Muscle of leg (tissue), 11 donors: ENCODE results near the gene AP4S1. TPM values are rescaled to one million over a fixed set of nuclear protein-coding genes. Genes with fewer than 3 reads are reported as not detected.
A peak's percentile ranks its signal among the peaks of the same experiment; 100 is the strongest.
"Not testable (repeated sequence)": the region's sequence is repeated elsewhere in the genome, so short reads cannot be mapped to it uniquely, and the experiment has no call there.

Source experiments
- DNase-seq: peaks from one replicate; pipeline ENCODE4 v3.0.0; 2013
- H3K27ac ChIP-seq: one replicate; pipeline ENCODE4 v1.5.1; 2013; ENCODE audit warnings: mild to moderate bottlenecking, low read length, control low read depth
- H3K27me3 ChIP-seq: one replicate; pipeline ENCODE4 v1.6.1; 2013; ENCODE audit warnings: low read length; ENCODE audit not compliant: control insufficient read depth, insufficient read depth
- H3K36me3 ChIP-seq: one replicate; pipeline ENCODE4 v1.6.1; 2013; ENCODE audit warnings: low read length; ENCODE audit not compliant: control insufficient read depth, insufficient read depth
- H3K4me1 ChIP-seq: one replicate; pipeline ENCODE4 v1.6.1; 2013; ENCODE audit warnings: low read length; ENCODE audit not compliant: control insufficient read depth, insufficient read depth
- H3K4me3 ChIP-seq: one replicate; pipeline ENCODE4 v1.5.1; 2013; ENCODE audit warnings: low read length, control low read depth
- H3K9me3 ChIP-seq: replicated peaks from 2 replicates; pipeline ENCODE4 v1.6.1; 2013; ENCODE audit warnings: low read depth, low read length; ENCODE audit not compliant: control insufficient read depth
- WGBS: methylation state at CpG from one replicate; pipeline ENCODE4 v1.1.5; 2013; ENCODE audit warnings: missing lambda C conversion rate; ENCODE audit not compliant: insufficient coverage; 5-methylcytosine and 5-hydroxymethylcytosine counted together
- polyA plus RNA-seq, 8 donors: library from polyadenylated mRNA; unstranded; fragments of 120-200 nt; gene quantifications; one replicate each; pipeline versions ENCODE4 v1.2.1 to v1.2.3, GENCODE V29; 2013; ENCODE audit warnings: inconsistent platforms in 1 of 8, low replicate concordance in 1 of 8; ENCODE audit not compliant: insufficient read length in 8 of 8, insufficient read depth in 1 of 8
- total RNA-seq: library from RNA; stranded (reverse); fragments of 120-200 nt; gene quantifications from one replicate; pipeline ENCODE4 v1.2.4, GENCODE V29; 2013

AP4S1 gene
- total and polyA plus RNA-seq, 9 donors, result 12.0 to 14.2 (median 12.9) TPM

DNA sequence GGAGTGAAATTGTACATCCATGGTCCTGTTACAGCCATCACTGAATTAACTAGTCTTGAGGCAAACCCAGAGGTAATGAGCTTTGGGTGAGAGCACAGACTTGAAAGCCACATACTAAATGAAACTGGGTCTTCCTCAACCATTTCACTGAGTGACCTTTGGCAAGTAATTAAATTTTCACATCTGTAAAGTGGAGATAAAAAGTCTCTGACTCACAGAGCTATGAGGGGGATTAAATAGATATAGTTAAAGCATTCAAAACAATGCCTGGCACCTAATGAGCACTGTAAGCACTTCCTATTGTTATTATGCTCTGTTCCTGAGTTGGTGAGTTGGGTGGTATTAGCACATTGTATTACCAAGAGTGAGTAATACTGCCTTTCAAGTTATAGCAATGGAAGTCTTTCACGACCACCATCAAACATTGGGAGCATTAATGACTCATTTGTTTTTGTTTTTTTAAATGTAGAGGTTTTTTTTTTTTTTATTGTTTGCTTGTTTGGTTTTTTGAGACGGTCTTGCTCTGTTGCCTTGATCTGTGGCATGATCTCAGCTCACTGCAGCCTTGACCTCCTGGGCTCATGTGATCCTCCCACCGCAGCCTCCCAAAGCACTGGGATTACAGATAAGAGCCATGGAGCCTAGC lies 13.2 kb downstream of the AP4S1 start:
- Histone ChIP-seq H3K27me3 (no peaks in the 10 kb centered on the region), H3K36me3 (no peaks in the 10 kb centered on the region), H3K27ac (no peak overlapping the region), H3K4me1 (no peaks in the 10 kb centered on the region), H3K9me3 (no peaks in the 10 kb centered on the region), H3K4me3 (no peak overlapping the region)
- WGBS, result 100% methylated on average over 1 of the region's 3 CpGs
- no peak for DNase-seq

DNA sequence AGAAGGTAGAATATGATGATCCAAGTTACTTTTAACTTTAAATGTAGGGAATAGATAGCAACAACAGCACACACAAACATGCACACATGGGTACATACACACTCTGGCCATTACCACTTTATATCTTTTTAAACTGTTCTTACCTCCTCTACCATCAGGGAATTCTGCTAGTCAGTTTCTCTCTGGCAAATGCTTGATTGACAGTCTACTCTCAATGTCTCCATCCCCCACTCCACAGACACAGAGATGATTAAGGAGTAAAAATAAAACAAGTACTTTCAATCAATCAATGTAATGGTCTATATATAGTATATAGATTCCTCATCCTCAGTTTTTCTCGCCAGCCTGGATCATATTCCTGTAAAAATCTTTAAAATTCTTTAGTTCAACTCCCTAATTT lies 16.9 kb downstream of the AP4S1 start:
- no peaks in the 10 kb centered on the region for H3K4me1 ChIP-seq
- H3K27ac ChIP-seq, result no peak overlapping the region
- DNase-seq, result no peak
- no peaks in the 10 kb centered on the region for H3K27me3 ChIP-seq
- no peaks in the 10 kb centered on the region for H3K9me3 ChIP-seq
- no peaks in the 10 kb centered on the region for H3K36me3 ChIP-seq
- no CpG with 5 or more reads among the region's 1 CpG for WGBS
- H3K4me3 ChIP-seq, result no peak overlapping the region

- not testable (repeated sequence) for H3K4me3 ChIP-seq, H3K27ac ChIP-seq, H3K27me3 ChIP-seq, H3K36me3 ChIP-seq, DNase-seq, H3K4me1 ChIP-seq, H3K9me3 ChIP-seq
- 80% methylated on average over 2 of the region's 10 CpGs for WGBS
Observed at GRCh38 chr14:31042893-31043292, 17.4 kb downstream of the AP4S1 start.

- no peak for DNase-seq
- whole genome bisulfite sequencing, result no CpG with 5 or more reads among the region's 3 CpGs
- no peaks in the 10 kb centered on the region for H3K4me1 ChIP-seq
- no peaks in the 10 kb centered on the region for H3K36me3 ChIP-seq
- H3K27me3 ChIP-seq, result no peaks in the 10 kb centered on the region
- no peaks in the 10 kb centered on the region for H3K9me3 ChIP-seq
- no peak overlapping the region for H3K4me3 ChIP-seq
- H3K27ac ChIP-seq, result no peak overlapping the region
Observed at GRCh38 chr14:31043379-31043778, 17.9 kb downstream of the AP4S1 start.

- DNase-seq, result no peak
- Histone ChIP-seq H3K4me3 (no peak overlapping the region), H3K9me3 (no peaks in the 10 kb centered on the region), H3K36me3 (no peaks in the 10 kb centered on the region), H3K27me3 (no peaks in the 10 kb centered on the region), H3K27ac (no peak overlapping the region), H3K4me1 (no peaks in the 10 kb centered on the region)
- no CpG with 5 or more reads among the region's 8 CpGs for WGBS
Observed at GRCh38 chr14:31045501-31046080, 20.1 kb downstream of the AP4S1 start.

- Histone ChIP-seq H3K36me3 (no peaks in the 10 kb centered on the region), H3K27me3 (no peaks in the 10 kb centered on the region), H3K4me3 (no peak overlapping the region), H3K4me1 (no peaks in the 10 kb centered on the region), H3K27ac (no peak overlapping the region), H3K9me3 (no peaks in the 10 kb centered on the region)
- DNase-seq, result no peak
- WGBS, result 98% methylated on average over 8 of the region's 10 CpGs
Observed at GRCh38 chr14:31047503-31047902, 22.1 kb downstream of the AP4S1 start.

- no peaks in the 10 kb centered on the region for H3K27me3 ChIP-seq
- 78% methylated on average over 3 of the region's 7 CpGs for WGBS
- H3K4me1 ChIP-seq, result no peaks in the 10 kb centered on the region
- no peak overlapping the region for H3K4me3 ChIP-seq
- H3K27ac ChIP-seq, result no peak overlapping the region
- H3K36me3 ChIP-seq, result no peaks in the 10 kb centered on the region
- H3K9me3 ChIP-seq, result no peaks in the 10 kb centered on the region
- DNase-seq, result no peak
Observed at GRCh38 chr14:31051023-31051422, 25.6 kb downstream of the AP4S1 start.

GRCh38 chr14:31051511-31051910 lies 26.1 kb downstream of the AP4S1 start:
- H3K27me3 ChIP-seq, result no peaks in the 10 kb centered on the region
- 60% methylated on average over 1 of the region's 4 CpGs for WGBS

GRCh38 chr14:31052905-31053586 lies 27.6 kb downstream of the AP4S1 start:
- not testable (repeated sequence) for H3K9me3 ChIP-seq, H3K36me3 ChIP-seq, H3K4me3 ChIP-seq, H3K4me1 ChIP-seq, H3K27ac ChIP-seq, H3K27me3 ChIP-seq
- 81% methylated on average over 5 of the region's 9 CpGs for WGBS
- DNase-seq, result peak; percentile 50

More at GRCh38 chr14:31051511-31051910, 26.1 kb downstream of the AP4S1 start:
- no peak overlapping the region for H3K27ac ChIP-seq
- no peak overlapping the region for H3K4me3 ChIP-seq
- no peaks in the 10 kb centered on the region for H3K9me3 ChIP-seq
- no peaks in the 10 kb centered on the region for H3K36me3 ChIP-seq
- no peak for DNase-seq
- H3K4me1 ChIP-seq, result no peaks in the 10 kb centered on the region

DNA sequence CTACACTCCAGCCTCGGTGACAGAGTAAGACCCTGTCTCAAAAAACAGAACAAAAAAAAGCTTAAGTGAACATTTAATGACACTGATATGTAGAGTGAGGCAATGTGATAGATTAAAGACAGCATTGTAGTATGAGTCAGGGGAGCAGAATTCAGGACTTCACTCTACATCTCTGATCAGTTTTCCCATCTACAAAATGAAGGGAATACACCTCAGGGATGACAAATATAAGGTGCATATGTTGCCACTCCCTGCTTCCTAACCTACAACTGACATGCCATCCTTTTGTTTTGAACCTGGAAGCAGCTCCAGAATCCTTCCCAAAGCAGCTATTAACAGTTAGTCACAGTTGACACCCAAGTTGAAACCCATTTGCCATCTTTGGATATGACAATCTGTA lies 31.6 kb downstream of the AP4S1 start:
- DNase-seq, result no peak
- peaks cover 6% of the 10 kb centered on the region for H3K4me1 ChIP-seq
- no peaks in the 10 kb centered on the region for H3K36me3 ChIP-seq
- WGBS, result no CpG with 5 or more reads among the region's 1 CpG
- no peak overlapping the region for H3K27ac ChIP-seq
- H3K4me3 ChIP-seq, result no peak overlapping the region
- no peaks in the 10 kb centered on the region for H3K27me3 ChIP-seq
- H3K9me3 ChIP-seq, result no peaks in the 10 kb centered on the region
